HepG2 (cell line): ENCODE measurements around the gene TULP3. TPM values are rescaled to one million over a fixed set of nuclear protein-coding genes. Genes with fewer than 3 reads are reported as not detected.

Experiments
- CSRNP2 ChIP-seq: sonication (generic); formaldehyde crosslinking; conservative IDR thresholded peaks from 2 replicates; pipeline ENCODE4 v1.8.0; 2022; ENCODE audit warnings: low read depth, missing genetic modification reagents
- DZIP1 ChIP-seq: sonication (generic); formaldehyde crosslinking; IDR thresholded peaks from 2 replicates; pipeline ENCODE4 v1.5.0; 2020; ENCODE audit warnings: mild to moderate bottlenecking, missing genetic modification reagents
- ELK4 ChIP-seq: sonication (generic); formaldehyde crosslinking; IDR thresholded peaks from 2 replicates; pipeline ENCODE4 v1.9.0; 2021; ENCODE audit warnings: missing genetic modification reagents, borderline replicate concordance
- FOXK2 ChIP-seq: fragments of 450-650 bp; IDR thresholded peaks from 2 replicates; pipeline ENCODE4 v1.6.1; 2016
- HBP1 ChIP-seq: IDR thresholded peaks from 2 replicates; pipeline ENCODE4 v1.6.1; 2016; ENCODE audit warnings: low read depth, control low read depth
- KDM2A ChIP-seq: sonication (generic); formaldehyde crosslinking; IDR thresholded peaks from 2 replicates; pipeline ENCODE4 v1.4.0; 2020; ENCODE audit warnings: low read depth, missing genetic modification reagents, borderline replicate concordance
- MTF1 ChIP-seq: sonication (generic); formaldehyde crosslinking; IDR thresholded peaks from 2 replicates; pipeline ENCODE4 v1.5.0; 2020; ENCODE audit warnings: missing genetic modification reagents
- NR0B2 ChIP-seq: sonication (generic); formaldehyde crosslinking; IDR thresholded peaks from 2 replicates; pipeline ENCODE4 v1.4.0; 2020; ENCODE audit warnings: mild to moderate bottlenecking, missing genetic modification reagents
- ZBTB42 ChIP-seq: sonication (generic); formaldehyde crosslinking; IDR thresholded peaks from 2 replicates; pipeline ENCODE4 v1.5.0; 2020; ENCODE audit warnings: mild to moderate bottlenecking, missing genetic modification reagents
- ZHX2 ChIP-seq, 2 experiments: sonication (generic) in 1 of 2; formaldehyde crosslinking in 1 of 2; IDR thresholded peaks; 2 replicates each; pipeline versions ENCODE4 v1.6.1 to v1.9.0; 2014 to 2022; ENCODE audit warnings: antibody characterized with exemption in 1 of 2, borderline replicate concordance in 1 of 2, inconsistent platforms in 1 of 2, low read depth in 1 of 2, missing genetic modification reagents in 1 of 2
- ZNF709 ChIP-seq: sonication (generic); formaldehyde crosslinking; IDR thresholded peaks from 2 replicates; pipeline ENCODE4 v1.5.0; 2020; ENCODE audit warnings: mild to moderate bottlenecking, missing genetic modification reagents
- ZNF841 ChIP-seq: sonication (generic); formaldehyde crosslinking; IDR thresholded peaks from 2 replicates; pipeline ENCODE4 v1.8.1; 2023; ENCODE audit warnings: missing genetic modification reagents, borderline replicate concordance
- polyA plus RNA-seq, 8 experiments: library from polyadenylated mRNA; depleted of rRNA in 3 of 8; stranded (reverse) in 7 of 8; unstranded in 1 of 8; fragments of >200 nt; fragmentation: Illumina TruSeq in 4 of 8; extraction: Trizol in 4 of 8; gene quantifications; 2 replicates each; pipeline versions ENCODE4 v1.2.1 to v1.2.3, GENCODE V29; 2011 to 2016; ENCODE audit warnings: low read depth in 4 of 8, missing spikeins in 1 of 8, mixed read lengths in 1 of 8; ENCODE audit not compliant: insufficient read depth in 1 of 8
- total RNA-seq, 5 experiments: library from RNA; depleted of rRNA; stranded (reverse); fragments of >200 nt; fragmentation: Illumina TruSeq; extraction: Trizol; gene quantifications; 2 replicates each; pipeline ENCODE4 v1.2.3, GENCODE V29; 2016; ENCODE audit warnings: low read depth in 1 of 5

Gene TULP3
- total and polyA plus RNA-seq, 2 of the 13 experiments (the other 11 are each of a cell fraction or from before 2014, with no cell fraction given): 11.2 to 13.2 TPM

- no peak for TF ChIP-seq ELK4
- peak; percentile 28; the same call in 1 of the 2 replicates for TF ChIP-seq KDM2A (CRISPR knock-in tag)
- no peak; the same call in 1 of the 2 replicates for TF ChIP-seq NR0B2 (CRISPR knock-in tag)
- TF ChIP-seq ZNF709 (CRISPR knock-in tag): no peak
- TF ChIP-seq ZNF841: no peak
- no peak for TF ChIP-seq ZHX2 (IDR thresholded peaks at IDR 0.05; ENCODE audit: low read depth)
- TF ChIP-seq ZHX2 (CRISPR knock-in tag; IDR thresholded peaks at IDR 0.05; ENCODE audit: borderline replicate concordance): no peak
- TF ChIP-seq MTF1: no peak
- TF ChIP-seq FOXK2: peak; percentile 42; the same call in 1 of the 2 replicates
- no peak for TF ChIP-seq CSRNP2
- no peak for TF ChIP-seq HBP1 (CRISPR knock-in tag)
- peak; percentile 70; the same call in 1 of the 2 replicates for TF ChIP-seq ZBTB42
- no peak for TF ChIP-seq DZIP1 (CRISPR knock-in tag)
Measured at GRCh38 chr12:2963154-2963759, 72.6 kb downstream of the TULP3 start (continued).
